GM23248 (cell line): ENCODE data around the gene HADHB. TPM values are rescaled to one million over a fixed set of nuclear protein-coding genes. Genes with fewer than 3 reads are reported as not detected.
"Not testable (repeated sequence)": the region's sequence is repeated elsewhere in the genome, so short reads cannot be mapped to it uniquely, and the experiment has no call there.

ENCODE experiments used
- DNase-seq: peaks from one replicate; pipeline ENCODE4 v3.0.0-alpha.2; 2015
- H2AFZ ChIP-seq: fragments of 200-600 bp; sonication (generic); 2 replicates; pipeline ENCODE4 v1.6.1; 2016; ENCODE audit warnings: antibody characterized with exemption
- H3F3A ChIP-seq: fragments of 200-600 bp; sonication (generic); 2 replicates; pipeline ENCODE4 v1.6.1; 2016; ENCODE audit warnings: mild to moderate bottlenecking, antibody characterized with exemption, mixed run types; ENCODE audit not compliant: insufficient read depth
- H3K27ac ChIP-seq: fragments of 200-600 bp; sonication (generic); 2 replicates; pipeline ENCODE4 v1.5.1; 2016; ENCODE audit warnings: mild to moderate bottlenecking
- H3K27me3 ChIP-seq: fragments of 200-600 bp; sonication (generic); replicated peaks from 2 replicates; pipeline ENCODE4 v1.6.1; 2016; ENCODE audit warnings: mild to moderate bottlenecking; ENCODE audit not compliant: insufficient read depth
- H3K36me3 ChIP-seq: fragments of 200-600 bp; sonication (generic); 2 replicates; pipeline ENCODE4 v1.6.1; 2016; ENCODE audit warnings: low read depth, mild to moderate bottlenecking
- H3K4me1 ChIP-seq: fragments of 200-600 bp; sonication (generic); 2 replicates; pipeline ENCODE4 v1.6.1; 2016; ENCODE audit warnings: mild to moderate bottlenecking; ENCODE audit not compliant: insufficient read depth
- H3K4me2 ChIP-seq: fragments of 200-600 bp; sonication (generic); one replicate; pipeline ENCODE4 v1.6.1; 2016; ENCODE audit warnings: mild to moderate bottlenecking; ENCODE audit not compliant: unreplicated experiment
- H3K4me3 ChIP-seq: fragments of 200-600 bp; sonication (generic); 2 replicates; pipeline ENCODE4 v1.5.1; 2016; ENCODE audit warnings: mild to moderate bottlenecking
- H3K79me2 ChIP-seq: fragments of 200-600 bp; sonication (generic); 2 replicates; pipeline ENCODE4 v1.6.1; 2016; ENCODE audit warnings: mild to moderate bottlenecking; ENCODE audit not compliant: insufficient read depth
- H3K9ac ChIP-seq: fragments of 200-600 bp; sonication (generic); 2 replicates; pipeline ENCODE4 v1.6.1; 2016; ENCODE audit warnings: mild to moderate bottlenecking
- H3K9me2 ChIP-seq: fragments of 200-600 bp; sonication (generic); 2 replicates; pipeline ENCODE4 v1.6.1; 2016; ENCODE audit warnings: mixed run types, mild to moderate bottlenecking, moderate library complexity; ENCODE audit not compliant: insufficient read depth
- H3K9me3 ChIP-seq: fragments of 200-600 bp; sonication (generic); one replicate; pipeline ENCODE4 v1.6.1; 2017; ENCODE audit warnings: low read depth
- H4K20me1 ChIP-seq: fragments of 200-600 bp; sonication (generic); 2 replicates; pipeline ENCODE4 v1.6.0; 2016; ENCODE audit not compliant: insufficient read depth
- EZH2 ChIP-seq: fragments of 200-600 bp; sonication (generic); IDR thresholded peaks from 2 replicates; pipeline ENCODE4 v1.6.1; 2018; ENCODE audit warnings: antibody characterized with exemption, mild to moderate bottlenecking; ENCODE audit not compliant: insufficient read depth, poor library complexity, severe bottlenecking
- EZH2phosphoT487 ChIP-seq: fragments of 200-600 bp; sonication (generic); IDR thresholded peaks from 2 replicates; pipeline ENCODE4 v1.6.1; 2018; ENCODE audit warnings: antibody characterized with exemption, moderate library complexity, mild to moderate bottlenecking, low read depth; ENCODE audit not compliant: insufficient read depth
- WGBS, 2 experiments: methylation state at CpG; one replicate each; pipeline ENCODE4 v1.1.6; 2015 to 2017; ENCODE audit warnings: low lambda C conversion rate in 2 of 2, low coverage in 1 of 2; ENCODE audit errors: missing lambda C conversion rate in 2 of 2; 5-methylcytosine and 5-hydroxymethylcytosine counted together
- in situ Hi-C: fragments of 300-500 bp; cut with MboI; formaldehyde crosslinking; loops from 2 replicates; pipeline ENCODE4 v1.15.0; 2020
- polyA plus RNA-seq: library from polyadenylated mRNA; unstranded; fragments of >200 nt; fragmentation: Nextera tagmentation; extraction: Ambion mirVana; gene quantifications from 2 replicates; pipeline ENCODE4 v1.2.1, GENCODE V29; 2016
- total RNA-seq: library from RNA; depleted of rRNA; stranded (reverse); fragments of >200 nt; shearing (Covaris generic); gene quantifications from 2 replicates; pipeline ENCODE4 v1.2.3, GENCODE V29; 2014

HADHB gene
- total and polyA plus RNA-seq, 2 experiments from 2014 or later: 99.2 to 140 TPM

- H3K36me3 ChIP-seq: no peaks in the 10 kb centered on the region
- 95% methylated on average over 3 of the region's 3 CpGs for WGBS, 2 experiments
- peaks cover 11% of the 10 kb centered on the region for H3K4me1 ChIP-seq
- no peak overlapping the region for H3K4me3 ChIP-seq
- H3K4me2 ChIP-seq: no peak overlapping the region
- no peaks in the 10 kb centered on the region for H3K9me2 ChIP-seq
- no peak for TF ChIP-seq EZH2phosphoT487
- TF ChIP-seq EZH2: no peak
- peaks cover 14% of the 10 kb centered on the region for H3F3A ChIP-seq
- no peak overlapping the region for H3K27ac ChIP-seq
- no peaks in the 10 kb centered on the region for H4K20me1 ChIP-seq
- H3K9ac ChIP-seq: no peak overlapping the region
- no peak for DNase-seq
- no peaks in the 10 kb centered on the region for H3K9me3 ChIP-seq
- H3K79me2 ChIP-seq: no peaks in the 10 kb centered on the region
- no peak overlapping the region for H2AFZ ChIP-seq
- in situ Hi-C loops: no loop called here
- no peaks in the 10 kb centered on the region for H3K27me3 ChIP-seq
These were observed 80.2 kb downstream of the HADHB start for GRCh38 chr2:26324903-26325302.

- peak overlapping the region; percentile 11; the same call in 1 of the 2 replicates for H3K27ac ChIP-seq
- peaks cover 14% of the 10 kb centered on the region for H3F3A ChIP-seq
- no peaks in the 10 kb centered on the region for H3K9me2 ChIP-seq
- no peak for TF ChIP-seq EZH2phosphoT487
- TF ChIP-seq EZH2: no peak
- no peak overlapping the region for H3K4me3 ChIP-seq
- DNase-seq: peak; percentile 73
- no peaks in the 10 kb centered on the region for H3K79me2 ChIP-seq
- in situ Hi-C loops: no loop called here
- H3K9me3 ChIP-seq: no peaks in the 10 kb centered on the region
- no peak overlapping the region for H3K9ac ChIP-seq
- peaks cover 11% of the 10 kb centered on the region for H3K4me1 ChIP-seq
- no peak overlapping the region for H3K4me2 ChIP-seq
- 48 to 51% methylated on average over 4 of the region's 4 CpGs for WGBS, 2 experiments
- H3K27me3 ChIP-seq: no peaks in the 10 kb centered on the region
- H3K36me3 ChIP-seq: no peaks in the 10 kb centered on the region
- no peak overlapping the region for H2AFZ ChIP-seq
- H4K20me1 ChIP-seq: no peaks in the 10 kb centered on the region
These were observed 81.1 kb downstream of the HADHB start for GRCh38 chr2:26325851-26326250.

- H3K9me2 ChIP-seq: no peaks in the 10 kb centered on the region
These were observed 81.8 kb downstream of the HADHB start for GRCh38 chr2:26326514-26326913.

GRCh38 chr2:26327291-26328272 lies 82.8 kb downstream of the HADHB start:
- in situ Hi-C loops: no loop called here

More at GRCh38 chr2:26326514-26326913, 81.8 kb downstream of the HADHB start:
- TF ChIP-seq EZH2 (no peak), EZH2phosphoT487 (no peak)
- H3K4me3 ChIP-seq: no peak overlapping the region
- H3K79me2 ChIP-seq: no peaks in the 10 kb centered on the region
- no peaks in the 10 kb centered on the region for H3K27me3 ChIP-seq
- in situ Hi-C loops: no loop called here
- no peaks in the 10 kb centered on the region for H4K20me1 ChIP-seq
- H3K9me3 ChIP-seq: no peaks in the 10 kb centered on the region
- H3K9ac ChIP-seq: no peak overlapping the region
- DNase-seq: peak; percentile 29
- peaks cover 11% of the 10 kb centered on the region for H3K4me1 ChIP-seq
- H3K4me2 ChIP-seq: no peak overlapping the region
- peak overlapping the region; percentile 11; the same call in 1 of the 2 replicates for H3K27ac ChIP-seq
- H3K36me3 ChIP-seq: no peaks in the 10 kb centered on the region
- WGBS, 2 experiments: 100% methylated on average over 1 of the region's 1 CpG
- peaks cover 14% of the 10 kb centered on the region for H3F3A ChIP-seq
- no peak overlapping the region for H2AFZ ChIP-seq

GRCh38 chr2:26329083-26329482 lies 84.3 kb downstream of the HADHB start:
- H3K79me2 ChIP-seq, H3K9me3 ChIP-seq, H3K36me3 ChIP-seq, H2AFZ ChIP-seq, H4K20me1 ChIP-seq, DNase-seq, H3K9me2 ChIP-seq, H3K27me3 ChIP-seq, H3K4me2 ChIP-seq, H3K27ac ChIP-seq, in situ Hi-C loops, H3K9ac ChIP-seq, H3K4me3 ChIP-seq: not testable (repeated sequence)
- H3F3A ChIP-seq: peaks cover 14% of the 10 kb centered on the region
- peaks cover 11% of the 10 kb centered on the region for H3K4me1 ChIP-seq
- 91 to 93% methylated on average over 4 of the region's 4 CpGs for WGBS, 2 experiments

More at GRCh38 chr2:26327291-26328272, 82.8 kb downstream of the HADHB start:
- H3K4me2 ChIP-seq: no peak overlapping the region
- no peaks in the 10 kb centered on the region for H4K20me1 ChIP-seq
- no peaks in the 10 kb centered on the region for H3K9me3 ChIP-seq
- no peak for TF ChIP-seq EZH2phosphoT487
- TF ChIP-seq EZH2: no peak
- peak; percentile 66 for DNase-seq
- peak overlapping the region; percentile 49 for H2AFZ ChIP-seq
- peaks cover 14% of the 10 kb centered on the region for H3F3A ChIP-seq
- no peaks in the 10 kb centered on the region for H3K79me2 ChIP-seq
- H3K9me2 ChIP-seq: no peaks in the 10 kb centered on the region
- H3K36me3 ChIP-seq: no peaks in the 10 kb centered on the region
- peaks cover 11% of the 10 kb centered on the region for H3K4me1 ChIP-seq
- H3K9ac ChIP-seq: no peak overlapping the region
- no peaks in the 10 kb centered on the region for H3K27me3 ChIP-seq
- no peak overlapping the region for H3K4me3 ChIP-seq
- WGBS, 2 experiments: 40 to 50% methylated on average over 5 of the region's 5 CpGs
- peak overlapping the region; percentile 53 for H3K27ac ChIP-seq
